NOMO-1 treated with DMSO at 0.1 percent for 48 hours (cell line): ENCODE data around the gene IFITM5.

Source experiments
- DNase-seq: peaks from one replicate; lab custom pipeline; 2025; ENCODE audit not compliant: unreplicated experiment; lab: John Stamatoyannopoulos, UW

IFITM5 gene

DNA sequence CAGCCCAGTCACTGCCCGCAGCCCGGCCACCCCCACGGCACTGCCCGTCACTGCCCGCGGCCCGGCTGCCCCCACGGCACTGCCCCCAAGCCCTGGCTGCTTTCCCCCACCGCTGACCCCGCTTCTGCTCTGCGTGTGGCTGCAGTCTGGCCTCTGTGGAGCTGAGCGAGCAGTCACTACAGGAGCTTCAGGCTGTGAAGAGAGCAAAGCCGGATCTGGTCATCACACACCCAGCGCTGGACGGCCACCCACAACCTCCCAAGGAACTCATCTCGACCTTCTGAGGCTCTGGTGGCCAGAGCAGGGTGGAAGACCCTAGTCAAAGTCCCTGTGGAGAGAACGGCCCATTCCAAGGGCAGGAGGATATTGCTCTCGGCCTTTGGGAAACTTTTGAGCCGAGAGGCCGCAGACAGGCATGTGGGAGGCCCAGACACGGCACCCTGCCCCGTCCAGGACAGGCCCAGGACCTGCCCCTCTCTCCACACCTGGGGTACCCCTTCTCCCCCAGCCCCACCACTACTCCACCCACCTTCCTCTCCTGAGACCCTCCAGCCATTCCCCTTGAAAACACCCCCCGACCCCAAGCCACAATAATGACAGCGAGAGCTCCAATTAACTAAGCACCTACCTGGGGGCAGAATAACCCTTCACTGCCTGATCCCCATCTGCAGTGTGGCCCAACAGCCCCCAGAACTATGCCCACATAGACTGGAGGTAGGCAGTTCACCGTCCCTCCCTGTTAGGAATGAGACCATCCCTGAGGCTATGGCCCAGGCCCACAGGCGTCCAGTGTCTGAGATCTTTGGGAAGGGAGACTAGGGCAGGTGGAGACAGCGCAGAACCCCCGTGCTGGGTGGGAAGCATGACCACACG lies 14.1 kb downstream of the IFITM5 start:
- DNase-seq, result no peak

DNA sequence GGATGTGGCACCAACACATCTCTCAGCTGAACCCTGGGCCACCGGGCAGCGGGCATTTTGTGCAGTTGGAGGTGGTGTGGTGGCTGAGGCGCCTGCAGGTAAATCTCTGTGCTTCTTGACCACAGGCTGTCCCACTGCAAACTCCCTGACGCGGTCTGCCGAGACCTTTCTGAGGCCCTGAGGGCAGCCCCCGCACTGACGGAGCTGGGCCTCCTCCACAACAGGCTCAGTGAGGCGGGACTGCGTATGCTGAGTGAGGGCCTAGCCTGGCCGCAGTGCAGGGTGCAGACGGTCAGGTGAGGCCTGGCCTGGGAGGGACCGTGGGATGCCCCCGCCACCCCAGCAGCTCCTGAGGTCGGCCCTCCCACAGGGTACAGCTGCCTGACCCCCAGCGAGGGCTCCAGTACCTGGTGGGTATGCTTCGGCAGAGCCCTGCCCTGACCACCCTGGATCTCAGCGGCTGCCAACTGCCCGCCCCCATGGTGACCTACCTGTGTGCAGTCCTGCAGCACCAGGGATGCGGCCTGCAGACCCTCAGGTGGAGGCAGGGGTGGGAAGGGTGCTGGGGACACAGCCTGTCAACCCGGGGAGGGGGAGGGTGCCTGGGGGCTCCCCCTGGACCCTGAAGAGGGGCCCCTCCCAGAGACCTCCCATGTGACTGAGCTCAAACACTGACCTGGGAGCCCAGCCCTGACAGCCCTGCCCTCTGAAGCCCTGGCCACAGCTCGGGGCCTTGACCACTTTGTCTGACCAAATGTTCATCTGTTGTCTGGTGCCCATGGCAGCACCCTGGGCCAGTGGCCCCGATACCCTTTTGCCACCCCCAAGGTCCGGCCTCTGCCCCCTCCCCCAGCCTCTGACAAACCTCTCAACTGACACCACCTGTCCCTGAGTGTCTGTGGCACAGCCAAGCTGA lies 15.0 kb downstream of the IFITM5 start:
- DNase-seq, result no peak

DNA sequence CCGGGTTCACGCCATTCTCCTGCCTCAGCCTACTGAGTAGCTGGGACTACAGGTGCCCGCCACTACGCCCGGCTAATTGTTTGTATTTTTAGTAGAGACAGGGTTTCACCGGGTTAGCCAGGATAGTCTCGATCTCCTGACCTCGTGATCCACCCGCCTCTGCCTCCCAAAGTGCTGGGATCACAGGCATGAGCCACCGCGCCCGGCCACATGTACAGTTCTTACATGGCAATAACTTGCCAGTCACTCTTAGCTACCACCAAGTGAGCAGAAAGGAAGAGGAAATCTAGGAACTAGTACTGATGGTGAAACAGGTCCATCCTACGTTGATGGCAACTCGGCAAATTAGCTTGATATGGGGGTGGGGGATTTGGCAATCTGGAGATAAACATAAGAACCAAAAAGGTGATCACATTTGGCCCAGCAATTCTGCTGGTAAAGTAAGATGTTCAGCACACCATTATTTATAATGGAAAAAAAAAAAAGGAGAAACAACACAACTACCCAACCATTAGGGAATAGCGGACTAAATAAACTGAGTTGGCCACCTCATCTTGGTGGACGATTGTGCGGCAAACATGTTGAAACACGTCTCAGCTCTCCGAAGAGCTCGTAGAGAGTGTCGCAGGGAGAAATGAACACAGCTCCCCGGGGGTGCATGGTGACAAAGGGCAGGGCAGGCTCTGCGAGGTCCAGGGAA lies 15.8 kb downstream of the IFITM5 start:
- DNase-seq, result peak; percentile 27

DNA sequence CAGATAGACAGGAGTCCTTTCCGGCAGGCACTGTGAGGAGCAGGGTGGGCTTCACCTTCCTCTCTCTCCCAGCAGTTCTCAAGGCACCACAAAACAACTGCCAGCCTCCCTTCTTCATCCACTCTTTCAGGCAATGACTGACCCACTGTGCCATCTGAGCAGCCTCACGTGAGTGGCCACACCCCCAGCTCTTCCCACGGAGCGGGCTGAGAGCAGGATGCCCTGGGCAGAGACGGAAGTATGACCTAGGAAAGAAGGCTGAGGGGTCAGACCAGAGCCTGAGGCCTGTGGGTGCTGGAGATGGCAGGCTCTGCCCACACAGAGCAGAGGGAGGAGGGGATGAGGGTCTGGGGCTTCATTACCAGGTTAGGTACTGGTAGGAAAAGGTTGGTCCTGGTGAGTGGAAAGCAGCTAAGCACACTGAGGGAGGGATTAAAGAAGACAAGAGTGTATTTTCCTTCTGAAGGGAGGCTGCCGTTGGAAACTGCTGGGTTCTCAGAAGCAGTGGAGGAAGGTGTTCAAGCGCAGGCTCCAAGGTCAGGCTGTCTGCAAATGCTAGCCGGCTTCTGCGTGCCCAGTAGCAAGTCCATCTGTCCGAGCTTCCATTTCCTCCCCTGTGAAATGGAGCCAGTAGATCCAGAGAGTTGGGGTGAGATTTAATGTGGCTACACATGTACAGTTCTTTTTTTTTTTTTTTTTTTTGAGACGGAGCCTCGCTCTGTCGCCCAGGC lies 16.5 kb downstream of the IFITM5 start:
- no peak for DNase-seq

DNA sequence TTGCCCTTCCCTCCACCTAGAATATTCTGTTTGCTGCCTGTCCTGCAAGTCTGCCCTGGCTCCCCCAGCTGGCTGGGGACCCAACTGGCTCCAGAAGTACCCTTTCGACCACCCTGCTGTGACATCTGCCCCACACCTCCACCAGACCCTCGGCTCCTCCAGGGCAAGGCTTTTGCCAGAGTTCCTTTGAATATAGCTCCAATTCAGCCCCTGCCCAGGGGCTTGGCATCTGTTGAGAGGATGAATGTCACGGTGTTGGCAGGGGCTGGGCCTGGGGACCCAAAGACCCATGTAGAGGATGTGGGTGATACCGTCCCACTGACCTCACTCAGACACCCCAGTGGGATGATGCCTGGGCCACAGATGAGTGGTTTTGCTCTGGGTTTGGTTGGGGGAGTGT lies 17.2 kb downstream of the IFITM5 start:
- no peak for DNase-seq

DNA sequence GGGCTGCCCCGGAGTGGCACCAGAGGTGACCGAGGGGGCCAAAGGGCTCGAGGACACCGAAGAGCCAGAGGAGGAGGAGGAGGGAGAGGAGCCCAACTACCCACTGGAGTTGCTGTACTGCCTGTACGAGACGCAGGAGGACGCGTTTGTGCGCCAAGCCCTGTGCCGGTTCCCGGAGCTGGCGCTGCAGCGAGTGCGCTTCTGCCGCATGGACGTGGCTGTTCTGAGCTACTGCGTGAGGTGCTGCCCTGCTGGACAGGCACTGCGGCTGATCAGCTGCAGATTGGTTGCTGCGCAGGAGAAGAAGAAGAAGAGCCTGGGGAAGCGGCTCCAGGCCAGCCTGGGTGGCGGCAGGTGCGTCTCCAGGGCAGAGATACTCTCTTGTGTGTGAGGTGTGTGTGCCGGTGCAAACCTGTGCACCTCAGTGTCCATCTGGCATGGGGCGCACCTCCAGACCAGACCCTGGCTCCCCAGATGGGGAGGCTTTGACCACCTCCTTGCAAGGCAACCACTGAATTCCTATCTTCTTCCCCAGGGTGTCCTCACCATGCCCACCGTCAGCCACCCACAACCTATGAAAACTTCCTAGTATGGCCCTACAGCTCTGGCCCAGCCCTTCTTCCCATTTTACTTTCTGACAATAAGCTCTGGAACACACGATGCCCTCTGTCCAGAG lies 17.7 kb downstream of the IFITM5 start:
- DNase-seq, result no peak

DNA sequence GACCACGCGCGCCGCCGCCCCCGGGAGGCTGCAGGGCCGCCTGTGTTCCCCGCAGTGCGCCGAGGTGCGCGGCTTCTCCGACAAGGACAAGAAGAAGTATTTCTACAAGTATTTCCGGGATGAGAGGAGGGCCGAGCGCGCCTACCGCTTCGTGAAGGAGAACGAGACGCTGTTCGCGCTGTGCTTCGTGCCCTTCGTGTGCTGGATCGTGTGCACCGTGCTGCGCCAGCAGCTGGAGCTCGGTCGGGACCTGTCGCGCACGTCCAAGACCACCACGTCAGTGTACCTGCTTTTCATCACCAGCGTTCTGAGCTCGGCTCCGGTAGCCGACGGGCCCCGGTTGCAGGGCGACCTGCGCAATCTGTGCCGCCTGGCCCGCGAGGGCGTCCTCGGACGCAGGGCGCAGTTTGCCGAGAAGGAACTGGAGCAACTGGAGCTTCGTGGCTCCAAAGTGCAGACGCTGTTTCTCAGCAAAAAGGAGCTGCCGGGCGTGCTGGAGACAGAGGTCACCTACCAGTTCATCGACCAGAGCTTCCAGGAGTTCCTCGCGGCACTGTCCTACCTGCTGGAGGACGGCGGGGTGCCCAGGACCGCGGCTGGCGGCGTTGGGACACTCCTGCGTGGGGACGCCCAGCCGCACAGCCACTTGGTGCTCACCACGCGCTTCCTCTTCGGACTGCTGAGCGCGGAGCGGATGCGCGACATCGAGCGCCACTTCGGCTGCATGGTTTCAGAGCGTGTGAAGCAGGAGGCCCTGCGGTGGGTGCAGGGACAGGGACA lies 18.4 kb downstream of the IFITM5 start:
- no peak for DNase-seq

DNA sequence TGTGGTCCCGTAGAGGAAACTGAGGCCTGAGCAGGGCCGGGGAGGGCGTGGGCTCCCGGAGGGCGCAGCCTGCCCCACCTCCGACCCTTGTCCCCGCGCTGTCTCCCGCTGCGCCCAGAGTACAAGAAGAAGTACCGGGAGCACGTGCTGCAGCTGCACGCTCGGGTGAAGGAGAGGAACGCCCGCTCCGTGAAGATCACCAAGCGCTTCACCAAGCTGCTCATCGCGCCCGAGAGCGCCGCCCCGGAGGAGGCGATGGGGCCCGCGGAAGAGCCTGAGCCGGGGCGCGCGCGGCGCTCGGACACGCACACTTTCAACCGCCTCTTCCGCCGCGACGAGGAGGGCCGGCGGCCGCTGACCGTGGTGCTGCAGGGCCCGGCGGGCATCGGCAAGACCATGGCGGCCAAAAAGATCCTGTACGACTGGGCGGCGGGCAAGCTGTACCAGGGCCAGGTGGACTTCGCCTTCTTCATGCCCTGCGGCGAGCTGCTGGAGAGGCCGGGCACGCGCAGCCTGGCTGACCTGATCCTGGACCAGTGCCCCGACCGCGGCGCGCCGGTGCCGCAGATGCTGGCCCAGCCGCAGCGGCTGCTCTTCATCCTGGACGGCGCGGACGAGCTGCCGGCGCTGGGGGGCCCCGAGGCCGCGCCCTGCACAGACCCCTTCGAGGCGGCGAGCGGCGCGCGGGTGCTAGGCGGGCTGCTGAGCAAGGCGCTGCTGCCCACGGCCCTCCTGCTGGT lies 19.2 kb downstream of the IFITM5 start:
- DNase-seq, result peak; percentile 54

DNA sequence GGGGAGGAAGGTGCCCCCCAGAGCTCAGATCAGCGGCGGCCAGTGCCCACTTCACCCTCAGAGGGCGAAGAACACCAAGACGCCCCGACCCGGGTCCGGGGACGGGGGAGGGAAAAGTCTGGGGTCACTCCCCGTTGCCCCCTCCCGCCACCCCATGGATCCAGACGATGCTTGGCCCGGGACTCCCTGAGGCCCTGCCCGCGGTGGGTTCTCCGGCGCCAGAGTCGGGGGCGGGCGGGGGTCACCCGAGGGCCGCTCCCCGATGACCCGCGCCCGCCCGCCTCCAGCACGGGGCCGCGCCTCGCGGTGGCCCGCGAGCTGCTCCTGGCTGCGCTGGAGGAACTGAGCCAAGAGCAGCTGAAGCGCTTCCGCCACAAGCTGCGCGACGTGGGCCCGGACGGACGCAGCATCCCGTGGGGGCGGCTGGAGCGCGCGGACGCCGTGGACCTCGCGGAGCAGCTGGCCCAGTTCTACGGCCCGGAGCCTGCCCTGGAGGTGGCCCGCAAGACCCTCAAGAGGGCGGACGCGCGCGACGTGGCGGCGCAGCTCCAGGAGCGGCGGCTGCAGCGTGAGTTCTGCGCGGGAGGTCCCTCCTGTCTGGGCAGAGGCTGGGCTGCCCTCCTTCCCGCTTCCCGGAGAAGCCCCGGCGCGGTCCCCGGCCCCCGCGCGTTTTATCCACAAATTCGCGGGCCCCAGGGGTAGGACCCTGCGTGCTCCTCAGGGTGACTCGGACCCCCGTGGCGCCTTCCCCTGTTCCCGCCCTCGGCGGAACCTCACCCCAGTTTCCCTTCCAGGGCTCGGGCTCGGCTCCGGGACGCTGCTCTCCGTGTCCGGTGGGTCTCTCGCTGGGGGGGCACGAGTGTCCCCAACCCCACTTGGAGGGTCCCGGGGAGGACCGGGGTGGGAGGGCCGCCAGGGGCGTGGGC lies 20.0 kb downstream of the IFITM5 start:
- no peak for DNase-seq

DNA sequence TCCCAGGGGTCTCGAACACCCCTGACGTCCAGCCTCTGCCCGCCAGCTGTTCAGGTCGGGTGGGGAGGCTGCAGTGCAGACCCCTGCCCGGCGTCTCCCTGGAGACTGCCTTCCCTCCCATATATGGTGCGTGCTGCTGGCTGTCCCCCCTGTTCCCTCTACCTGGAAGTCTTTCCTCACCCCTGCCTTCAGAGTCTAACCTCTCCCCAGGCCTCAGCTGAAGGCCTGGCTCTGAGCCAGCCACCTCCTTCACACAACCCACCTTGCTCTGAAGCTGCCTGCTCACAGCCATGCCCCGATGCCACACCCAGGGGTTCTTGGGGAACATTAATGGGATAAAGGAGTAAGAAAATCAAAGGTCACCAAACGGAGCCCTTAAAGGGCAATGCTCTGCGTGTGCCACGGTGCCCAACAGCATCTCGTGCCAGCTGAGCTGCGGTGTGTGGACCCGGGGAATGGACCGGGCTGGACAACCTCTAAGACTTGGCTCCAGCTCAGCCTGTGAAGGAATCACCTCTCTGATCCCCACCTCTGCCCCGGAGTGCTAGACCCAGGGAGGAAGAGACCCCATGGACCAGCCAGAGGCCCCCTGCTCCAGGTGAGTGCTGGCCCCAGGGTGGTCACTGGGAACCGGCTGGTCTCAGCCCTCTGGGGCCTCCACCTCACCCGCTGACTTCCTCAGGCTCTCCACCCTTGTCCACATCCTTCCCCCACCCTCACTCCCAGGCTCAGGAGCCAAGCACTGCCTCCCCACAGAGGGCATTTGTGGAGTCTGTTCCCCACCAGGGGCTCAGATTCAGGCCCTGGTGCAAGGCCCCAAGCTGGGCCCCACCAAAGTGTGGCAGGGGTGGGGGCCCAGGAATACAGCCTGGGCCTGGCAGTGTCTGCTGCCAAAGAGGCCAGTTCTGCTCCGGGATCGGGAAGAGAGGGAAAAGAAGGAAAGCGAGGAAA lies 21.1 kb downstream of the IFITM5 start, which contains the start of gene NLRP6:
Gene NLRP6 (plus strand): TSS at position 407 of the 951 bp plus-strand sequence. CDS start 163 bp downstream, at position 570.
- no peak for DNase-seq

DNA sequence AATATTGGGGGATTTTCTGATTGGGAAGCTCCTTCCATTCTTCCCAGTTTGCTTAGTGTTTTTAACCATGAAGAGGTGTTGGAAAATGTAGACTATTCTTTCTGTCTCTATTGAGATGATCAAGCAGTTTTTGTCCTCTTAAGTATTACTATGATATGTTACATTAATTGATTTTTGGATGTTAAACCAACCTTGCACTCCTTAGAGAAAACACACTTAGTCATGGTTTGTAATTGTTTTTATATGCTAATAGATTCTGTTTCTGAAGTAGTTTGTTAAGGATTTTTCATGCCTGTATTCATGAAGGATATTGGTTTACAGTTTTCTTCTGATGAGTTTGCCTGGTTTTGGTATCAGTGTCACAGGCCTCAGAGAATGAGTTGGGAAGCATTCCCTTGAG lies 23.1 kb downstream of the IFITM5 start:
- no peak for DNase-seq

DNA sequence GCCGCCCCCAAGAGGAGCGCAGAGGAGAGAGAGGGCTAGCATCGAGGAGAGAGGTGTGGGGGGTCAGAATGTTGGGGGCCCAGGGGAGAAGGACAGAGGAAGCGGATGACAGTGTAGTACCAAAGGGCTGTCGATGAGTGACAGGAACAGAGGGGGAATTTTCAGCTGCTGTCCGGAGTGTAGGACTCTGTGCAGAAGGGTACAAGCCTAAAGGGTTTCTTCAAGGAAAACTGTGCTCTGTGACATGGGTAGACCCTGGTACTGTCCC lies 26.5 kb downstream of the IFITM5 start:
- no peak for DNase-seq

DNA sequence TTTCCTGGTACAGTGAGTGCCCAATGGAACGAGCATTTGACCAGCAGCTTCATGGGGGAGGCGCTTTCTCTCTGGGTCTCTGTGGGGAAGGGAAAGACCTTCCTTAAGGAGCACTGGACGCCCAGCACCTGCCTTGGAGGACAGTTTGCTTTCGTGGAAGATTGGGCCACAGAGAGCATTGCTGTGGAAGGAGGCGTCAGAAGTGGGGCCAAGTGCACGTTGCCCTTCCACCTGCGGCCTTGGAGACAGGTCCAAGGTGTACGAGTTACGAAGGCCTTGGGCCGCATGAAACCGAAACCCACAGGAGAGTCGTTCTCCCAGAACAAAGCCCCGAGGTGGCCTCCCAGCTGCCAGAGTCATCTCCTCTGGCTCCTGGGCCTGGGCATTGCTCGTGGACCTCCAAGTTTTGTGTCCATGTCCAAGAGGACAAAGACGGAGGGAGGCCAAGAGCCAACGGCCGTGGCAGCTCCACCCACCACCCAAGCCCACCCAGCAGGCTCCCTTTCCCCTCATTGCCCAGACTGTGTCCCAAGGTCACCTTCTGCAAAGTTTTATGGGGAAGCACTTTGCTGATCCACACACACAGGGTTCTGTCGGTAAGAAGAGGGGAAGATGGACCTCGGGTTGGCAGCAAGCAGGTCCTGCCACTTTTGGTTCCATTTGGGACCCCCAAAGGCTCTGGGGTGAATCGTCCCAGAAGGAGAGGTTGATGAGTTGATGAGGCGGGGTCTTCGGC lies 27.0 kb downstream of the IFITM5 start:
- no peak for DNase-seq

DNA sequence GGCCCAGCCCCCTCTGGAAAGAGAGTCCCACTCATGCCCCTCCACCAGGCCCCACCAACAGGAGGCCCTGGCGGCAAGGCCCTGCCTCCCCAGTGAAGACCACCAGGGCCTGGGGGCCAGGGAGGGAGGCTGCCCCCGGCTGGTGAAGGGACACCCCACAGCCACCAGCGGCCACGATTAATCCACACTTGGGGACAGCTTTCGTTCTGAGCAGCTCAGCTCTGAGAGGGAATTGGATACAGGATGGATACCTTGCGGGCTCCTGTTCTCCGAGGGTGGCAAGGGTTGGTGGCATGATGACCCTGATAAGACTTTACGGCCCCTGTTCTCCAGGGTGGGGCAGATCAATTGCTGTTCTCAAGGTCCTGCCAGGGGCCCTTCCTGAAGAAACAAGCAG lies 28.0 kb downstream of the IFITM5 start:
- DNase-seq, result no peak

DNA sequence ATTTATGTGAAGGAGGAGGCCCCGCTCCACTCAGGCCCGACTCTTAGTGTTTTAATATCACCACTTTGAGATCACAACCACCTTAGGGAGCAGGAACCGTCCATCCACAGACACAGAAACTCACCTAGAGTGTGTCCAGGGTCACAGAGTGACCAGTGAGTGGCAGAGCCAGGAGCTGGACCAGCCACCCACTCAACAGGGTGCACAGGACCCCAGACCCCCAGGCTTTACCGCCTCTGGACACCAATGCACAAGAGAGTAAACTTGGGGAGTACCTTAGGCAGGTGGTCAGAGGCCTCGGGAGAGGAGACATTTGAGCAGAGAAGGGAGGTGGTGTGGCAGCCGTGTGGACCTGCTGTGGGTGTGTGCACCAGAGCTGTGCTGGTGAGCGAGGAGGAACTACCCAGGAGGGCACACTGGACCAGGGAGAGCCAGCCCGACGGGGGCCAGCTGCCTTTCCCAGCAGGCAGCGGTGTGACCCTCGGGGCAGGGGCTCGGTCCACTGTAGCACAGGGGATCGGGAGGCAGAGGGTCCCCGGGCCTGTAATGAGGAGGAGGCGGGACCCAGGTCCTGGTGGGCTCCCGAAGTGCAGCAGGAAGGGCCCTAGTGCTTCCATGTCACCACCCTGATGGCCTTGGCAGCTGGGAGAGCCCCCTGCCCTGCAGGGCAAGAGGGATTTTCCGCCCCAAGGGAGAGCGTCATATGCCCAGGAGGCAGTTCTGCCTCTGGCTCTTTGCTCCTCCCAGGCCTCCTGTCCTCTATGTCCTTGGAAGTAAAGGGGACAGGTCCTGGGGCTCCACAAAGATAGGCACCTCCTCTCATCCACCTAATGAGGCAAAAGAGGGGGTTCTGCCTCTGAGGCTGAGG lies 28.6 kb downstream of the IFITM5 start:
- no peak for DNase-seq
